Stimulated activated CD4-positive, alpha-beta T cell treated with anti-CD3 and anti-CD28 coated beads, Interleukin-4, amount 100 ng/mL, for 24 hours (primary cell): Measurements from ENCODE around the gene FASLG.
A peak's percentile ranks its signal among the peaks of the same experiment; 100 is the strongest.

Experiments used
- DNase-seq: peaks from one replicate; pipeline ENCODE4 v3.0.0-alpha.2; 2020

Gene FASLG

GRCh38 chr1:172647110-172647564, 11.8 kb upstream of the FASLG start:
- peak; percentile 46 for DNase-seq

DNA sequence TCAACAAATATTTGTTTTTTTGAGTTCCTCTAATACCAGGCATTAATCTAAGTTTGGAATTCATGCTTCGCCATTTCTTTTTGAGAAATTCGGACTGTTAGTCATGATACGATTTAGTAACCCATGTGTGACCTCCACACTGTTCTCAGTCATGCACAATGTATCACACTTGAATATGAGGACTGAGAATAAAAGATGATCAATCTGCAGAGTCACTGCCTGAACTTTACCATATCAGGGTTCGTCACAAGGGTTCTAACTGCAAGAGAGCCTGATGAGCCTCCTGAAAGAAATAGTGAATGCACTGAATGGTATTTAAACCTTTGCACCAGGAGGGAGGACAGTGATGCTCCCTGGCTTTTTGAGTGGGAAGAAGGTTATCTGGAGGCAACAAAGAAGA, 10.9 kb upstream of the FASLG start:
- DNase-seq, result no peak

- DNase-seq, result no peak
These were observed 8.3 kb upstream of the FASLG start for GRCh38 chr1:172650474-172651193.

GRCh38 chr1:172653015-172653709, 5.7 kb upstream of the FASLG start:
- no peak for DNase-seq

DNA sequence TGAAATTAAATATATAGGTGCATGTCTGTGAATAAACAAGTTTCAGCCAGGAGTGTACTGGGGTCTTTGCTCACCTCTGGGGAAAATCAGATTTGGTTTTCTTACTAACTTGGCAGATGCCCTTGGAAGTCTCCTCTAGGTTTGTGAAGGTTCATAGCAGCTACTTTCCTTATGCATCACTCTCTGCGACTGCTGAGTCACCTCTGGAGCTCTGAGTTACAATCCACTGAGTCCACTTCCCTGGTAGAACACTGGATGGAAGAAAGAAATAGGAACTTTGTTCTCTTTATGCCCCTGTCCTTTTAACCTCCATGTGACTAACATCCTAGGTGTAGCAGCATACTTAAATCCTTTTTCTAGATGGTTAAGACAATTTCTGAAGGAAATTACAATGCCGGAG, 4.4 kb upstream of the FASLG start:
- DNase-seq, result no peak

DNA sequence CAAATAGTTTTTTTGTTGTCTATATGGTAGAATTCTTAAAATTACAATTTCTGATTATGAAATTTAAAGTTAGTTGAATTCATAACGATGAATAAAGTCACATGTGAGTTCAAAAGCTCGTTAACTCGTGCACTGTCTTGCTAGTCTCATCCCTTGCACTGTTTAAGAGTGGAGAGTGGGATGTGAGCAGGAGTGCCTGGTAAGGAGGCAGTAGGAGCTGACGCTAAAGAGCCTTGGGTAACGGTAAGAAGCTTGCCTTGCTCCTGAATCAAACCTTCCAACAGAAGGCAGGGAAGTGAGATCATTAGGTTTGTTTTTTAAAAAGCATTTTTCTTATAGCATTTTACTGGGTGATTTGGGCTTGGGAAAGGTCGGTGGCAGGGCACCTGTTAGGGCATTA, 2.3 kb upstream of the FASLG start:
- DNase-seq, result no peak

DNA sequence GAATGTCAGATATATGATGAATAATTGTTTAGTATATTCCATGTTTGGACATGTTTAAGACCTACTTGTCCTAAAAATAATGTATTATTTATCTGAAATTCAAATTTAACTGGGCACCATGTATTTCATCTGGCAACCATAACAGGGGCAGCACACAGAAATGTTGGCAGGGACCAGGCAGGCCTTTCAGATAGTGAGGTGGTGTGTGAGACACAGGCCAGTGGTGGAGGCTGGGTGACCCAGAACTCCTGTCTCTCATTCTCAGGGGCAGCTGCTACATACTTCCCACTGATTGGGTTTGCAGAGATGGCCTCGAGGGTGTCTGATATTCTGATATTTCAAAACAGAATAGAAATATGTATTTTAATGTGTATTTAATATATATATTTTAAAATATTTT, 1.3 kb upstream of the FASLG start:
- DNase-seq, result no peak

DNA sequence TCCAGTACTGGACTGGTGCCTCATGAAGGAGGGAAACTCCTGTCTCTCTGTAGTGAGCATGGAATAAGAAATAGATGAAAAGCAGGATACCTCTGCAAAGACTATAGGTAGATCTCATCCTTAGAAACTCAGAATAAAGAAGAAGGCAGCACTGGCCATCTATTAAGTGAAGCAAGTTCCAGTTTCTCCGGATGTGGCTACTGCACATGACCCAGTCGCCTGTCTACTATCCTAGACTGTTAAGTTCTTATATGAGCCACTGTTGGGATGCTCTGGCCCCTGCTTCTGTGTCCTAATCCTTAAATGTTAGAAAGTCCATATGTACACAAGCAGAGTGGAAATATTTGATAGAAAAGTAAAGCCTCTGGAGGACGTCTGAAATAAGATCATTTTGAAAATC, 2.2 kb downstream of the FASLG start:
- no peak for DNase-seq

- peak; percentile 93 for DNase-seq
These were observed 3.7 kb downstream of the FASLG start for GRCh38 chr1:172662464-172663109.

GRCh38 chr1:172663732-172664131, 4.8 kb downstream of the FASLG start:
- no peak for DNase-seq

- DNase-seq, result no peak
These were observed 9.2 kb downstream of the FASLG start for GRCh38 chr1:172668097-172668496.

DNA sequence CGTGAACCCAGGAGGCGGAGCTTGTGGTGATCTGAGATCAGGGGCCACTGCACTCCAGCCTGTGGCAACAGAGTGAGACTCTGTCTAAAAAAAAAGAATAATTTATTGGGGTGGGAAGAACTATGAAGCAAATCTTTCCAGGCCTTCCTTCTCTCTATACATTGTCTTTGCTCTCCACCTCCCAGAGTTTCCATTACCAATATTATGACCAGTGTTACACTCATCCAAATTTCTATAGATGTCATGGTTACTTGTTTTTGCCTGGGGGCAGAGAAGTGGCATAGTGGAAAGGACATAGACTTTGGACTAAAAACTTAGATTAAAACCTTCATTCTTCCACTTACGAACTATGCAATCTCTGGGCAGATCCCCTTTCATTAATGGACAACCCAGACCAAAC, 10.1 kb downstream of the FASLG start:
- no peak for DNase-seq

- peak; percentile 50 for DNase-seq
These were observed 11.4 kb downstream of the FASLG start for GRCh38 chr1:172670316-172670715.

- peak; percentile 54 for DNase-seq
These were observed 11.9 kb downstream of the FASLG start for GRCh38 chr1:172670791-172671190.

GRCh38 chr1:172671591-172671990, 12.7 kb downstream of the FASLG start:
- DNase-seq, result no peak

DNA sequence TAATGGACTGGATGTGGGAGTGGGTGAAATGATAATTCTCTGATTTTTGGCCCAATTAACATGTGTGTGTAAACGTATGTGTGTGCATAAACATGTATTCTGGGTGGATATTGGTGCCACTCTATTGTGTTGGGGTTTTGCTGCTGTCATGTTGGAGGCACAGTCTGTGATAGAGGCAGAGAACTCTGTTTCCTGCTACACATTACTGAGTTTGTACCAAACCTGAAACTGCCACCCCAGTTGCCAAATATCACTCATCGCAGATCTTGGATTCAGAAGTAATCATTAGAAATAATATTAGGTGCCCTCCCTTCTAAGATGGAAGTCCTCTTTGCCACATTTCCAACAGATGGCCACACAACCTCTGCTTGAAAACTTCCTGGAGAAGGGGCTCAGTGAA, 13.8 kb downstream of the FASLG start:
- DNase-seq, result no peak

- no peak for DNase-seq
These were observed 14.9 kb downstream of the FASLG start for GRCh38 chr1:172673761-172674160.

DNA sequence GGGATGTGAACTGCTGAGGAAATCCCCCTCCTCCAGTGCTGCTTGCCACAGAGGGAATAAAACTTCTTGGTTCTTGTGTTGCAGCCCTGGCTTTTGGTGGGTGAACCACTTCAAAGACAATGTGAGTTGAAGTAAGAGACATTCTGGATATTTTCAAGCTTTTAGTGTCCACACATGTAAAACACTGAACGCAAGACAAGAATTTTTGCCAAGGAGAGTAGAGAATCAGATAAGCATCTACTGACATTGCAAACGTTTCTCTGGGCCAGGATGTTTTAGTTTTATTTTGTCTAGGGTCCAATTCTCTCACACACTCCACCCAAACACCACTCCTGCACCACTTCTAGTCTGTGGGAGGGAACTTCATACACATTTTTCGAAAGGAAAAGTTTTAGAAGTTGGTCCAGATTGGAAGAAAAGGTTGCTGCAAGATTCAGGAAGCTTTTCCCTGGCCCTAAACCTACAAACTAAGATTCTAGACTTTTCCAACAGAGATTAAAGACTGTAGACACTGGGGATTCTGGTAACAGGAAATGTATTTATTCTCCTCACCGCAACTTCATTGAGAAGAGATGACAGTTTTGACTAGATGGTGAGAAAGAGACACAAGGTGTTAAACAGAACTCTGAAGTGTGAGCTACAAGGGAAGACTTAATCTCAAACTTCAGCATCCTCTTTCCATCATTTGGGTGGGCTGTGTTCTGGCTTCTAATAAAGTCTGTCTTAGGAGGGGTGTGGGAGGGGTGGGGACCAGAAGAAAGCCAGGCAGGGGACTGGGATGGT, 16.1 kb downstream of the FASLG start:
- DNase-seq, result no peak

- DNase-seq, result no peak
These were observed 20.3 kb downstream of the FASLG start for GRCh38 chr1:172679000-172679772.

DNA sequence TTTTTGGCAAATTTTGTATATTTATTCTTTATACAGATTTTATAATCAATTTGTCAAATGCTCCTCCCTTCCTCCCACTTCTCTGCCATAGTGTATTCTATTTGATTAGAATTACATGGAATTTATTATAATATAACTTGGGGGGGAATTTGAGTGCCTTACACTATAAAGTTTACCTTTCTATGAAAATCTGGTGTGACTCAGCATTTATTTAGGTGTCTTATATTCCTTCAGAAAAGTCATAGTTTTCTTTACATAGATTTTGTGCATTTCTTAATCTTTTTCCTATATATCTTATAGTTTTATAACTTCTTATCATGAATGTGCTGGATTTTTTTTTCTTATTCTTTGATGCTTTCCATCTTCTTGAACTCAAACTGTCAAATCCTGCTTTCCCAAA, 21.3 kb downstream of the FASLG start:
- no peak for DNase-seq

- no peak for DNase-seq
These were observed 21.9 kb downstream of the FASLG start for GRCh38 chr1:172680733-172681275.

- no peak for DNase-seq
These were observed 23.9 kb downstream of the FASLG start for GRCh38 chr1:172682812-172683211.
